ENCODE data around the gene MYL3.

GRCh38 chr3:46901591-46902187, 38.4 kb upstream of the MYL3 start:
- TF ChIP-seq CTCF (IDR thresholded peaks at IDR 0.05): no peak
- no peak for TF ChIP-seq ZFX (IDR thresholded peaks at IDR 0.05; ENCODE audit: borderline replicate concordance)

Measured in 22Rv1 (cell line).